ENCODE results near the gene ABLIM1. TPM values are rescaled to one million over a fixed set of nuclear protein-coding genes. Genes with fewer than 3 reads are reported as not detected.

Gene ABLIM1
- total and polyA plus RNA-seq, 10 of the 15 experiments (the other 5 are each of a cell fraction or from before 2014, with no cell fraction given): 14.2 to 50.5 (median 28.1) TPM

- no peak overlapping the region for H3K4me3 ChIP-seq
- ChIA-PET RAD21 (ENCODE audit: unreplicated experiment) (no interaction called here), SMC1A (ENCODE audit: uncharacterized antibody, unreplicated experiment) (no interaction called here), POLR2A (no interaction called here), CTCF (no interaction called here)
- H3K36me3 ChIP-seq (ENCODE audit: control insufficient read depth in 2 of 2, insufficient read depth in 2 of 2, low read length in 1 of 2): no peaks in the 10 kb centered on the region
- no peaks in the 10 kb centered on the region for H3K79me2 ChIP-seq (ENCODE audit: control insufficient read depth, insufficient read depth, low read length)
- no peaks in the 10 kb centered on the region for H3K4me1 ChIP-seq (ENCODE audit: control insufficient read depth, insufficient read depth, low read length)
- no peak for FAIRE-seq
- ATAC-seq: no peak
- no peak overlapping the region for H3K4me2 ChIP-seq (ENCODE audit: control insufficient read depth, insufficient read depth)
- WGBS (ENCODE audit: insufficient coverage, insufficient replicate concordance, low lambda C conversion rate, missing lambda C conversion rate): 52% methylated on average over 3 of the region's 3 CpGs
- intact Hi-C loops (cut with micrococcal nuclease; ENCODE audit: unreplicated experiment) (no loop called here), in situ Hi-C loops (cut with MboI) (no loop called here)
- no peaks in the 10 kb centered on the region; a peak in 3 of 4 replicates for H3K27me3 ChIP-seq (replicated peaks in 1 of 2; ENCODE audit: control insufficient read depth in 2 of 2, insufficient read depth in 2 of 2, low read length in 1 of 2)
- no peak overlapping the region for H3K9ac ChIP-seq (ENCODE audit: control insufficient read depth, insufficient read depth, low read length)
- no peaks in the 10 kb centered on the region for H4K20me1 ChIP-seq (ENCODE audit: control insufficient read depth, insufficient read depth)
- DNase-seq (ENCODE audit: low read depth, low spot score): no peak
- H2AFZ ChIP-seq (ENCODE audit: control insufficient read depth, low read depth, low read length): no peak overlapping the region
- no peak overlapping the region for H3K27ac ChIP-seq (ENCODE audit: control insufficient read depth, insufficient read depth)
- BruUV-seq (replicated peaks): no TSS peak
- H3K9me3 ChIP-seq (replicated peaks; ENCODE audit: control insufficient read depth, insufficient read depth, low read length): no peaks in the 10 kb centered on the region
- TF ChIP-seq E2F8 (IDR thresholded peaks at IDR 0.05; ENCODE audit: low read depth, partially characterized antibody) (no peak), BCL11A (IDR thresholded peaks at IDR 0.05; ENCODE audit: low read depth, low read length) (no peak), RUNX3 (IDR thresholded peaks at IDR 0.05; ENCODE audit: low read length) (no peak), MYC (IDR thresholded peaks at IDR 0.05; ENCODE audit: insufficient read depth, insufficient read length, insufficient replicate concordance, low read length, severe bottlenecking) (no peak), PAX5 (IDR thresholded peaks at IDR 0.05; ENCODE audit: borderline replicate concordance, low read depth, low read length) (no peak)
- TF ChIP-seq, protein P1, sequence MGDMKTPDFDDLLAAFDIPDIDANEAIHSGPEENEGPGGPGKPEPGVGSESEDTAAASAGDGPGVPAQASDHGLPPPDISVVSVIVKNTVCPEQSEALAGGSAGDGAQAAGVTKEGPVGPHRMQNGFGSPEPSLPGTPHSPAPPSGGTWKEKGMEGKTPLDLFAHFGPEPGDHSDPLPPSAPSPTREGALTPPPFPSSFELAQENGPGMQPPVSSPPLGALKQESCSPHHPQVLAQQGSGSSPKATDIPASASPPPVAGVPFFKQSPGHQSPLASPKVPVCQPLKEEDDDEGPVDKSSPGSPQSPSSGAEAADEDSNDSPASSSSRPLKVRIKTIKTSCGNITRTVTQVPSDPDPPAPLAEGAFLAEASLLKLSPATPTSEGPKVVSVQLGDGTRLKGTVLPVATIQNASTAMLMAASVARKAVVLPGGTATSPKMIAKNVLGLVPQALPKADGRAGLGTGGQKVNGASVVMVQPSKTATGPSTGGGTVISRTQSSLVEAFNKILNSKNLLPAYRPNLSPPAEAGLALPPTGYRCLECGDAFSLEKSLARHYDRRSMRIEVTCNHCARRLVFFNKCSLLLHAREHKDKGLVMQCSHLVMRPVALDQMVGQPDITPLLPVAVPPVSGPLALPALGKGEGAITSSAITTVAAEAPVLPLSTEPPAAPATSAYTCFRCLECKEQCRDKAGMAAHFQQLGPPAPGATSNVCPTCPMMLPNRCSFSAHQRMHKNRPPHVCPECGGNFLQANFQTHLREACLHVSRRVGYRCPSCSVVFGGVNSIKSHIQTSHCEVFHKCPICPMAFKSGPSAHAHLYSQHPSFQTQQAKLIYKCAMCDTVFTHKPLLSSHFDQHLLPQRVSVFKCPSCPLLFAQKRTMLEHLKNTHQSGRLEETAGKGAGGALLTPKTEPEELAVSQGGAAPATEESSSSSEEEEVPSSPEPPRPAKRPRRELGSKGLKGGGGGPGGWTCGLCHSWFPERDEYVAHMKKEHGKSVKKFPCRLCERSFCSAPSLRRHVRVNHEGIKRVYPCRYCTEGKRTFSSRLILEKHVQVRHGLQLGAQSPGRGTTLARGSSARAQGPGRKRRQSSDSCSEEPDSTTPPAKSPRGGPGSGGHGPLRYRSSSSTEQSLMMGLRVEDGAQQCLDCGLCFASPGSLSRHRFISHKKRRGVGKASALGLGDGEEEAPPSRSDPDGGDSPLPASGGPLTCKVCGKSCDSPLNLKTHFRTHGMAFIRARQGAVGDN (IDR thresholded peaks at IDR 0.05): no peak
- TF ChIP-seq, protein P2, sequence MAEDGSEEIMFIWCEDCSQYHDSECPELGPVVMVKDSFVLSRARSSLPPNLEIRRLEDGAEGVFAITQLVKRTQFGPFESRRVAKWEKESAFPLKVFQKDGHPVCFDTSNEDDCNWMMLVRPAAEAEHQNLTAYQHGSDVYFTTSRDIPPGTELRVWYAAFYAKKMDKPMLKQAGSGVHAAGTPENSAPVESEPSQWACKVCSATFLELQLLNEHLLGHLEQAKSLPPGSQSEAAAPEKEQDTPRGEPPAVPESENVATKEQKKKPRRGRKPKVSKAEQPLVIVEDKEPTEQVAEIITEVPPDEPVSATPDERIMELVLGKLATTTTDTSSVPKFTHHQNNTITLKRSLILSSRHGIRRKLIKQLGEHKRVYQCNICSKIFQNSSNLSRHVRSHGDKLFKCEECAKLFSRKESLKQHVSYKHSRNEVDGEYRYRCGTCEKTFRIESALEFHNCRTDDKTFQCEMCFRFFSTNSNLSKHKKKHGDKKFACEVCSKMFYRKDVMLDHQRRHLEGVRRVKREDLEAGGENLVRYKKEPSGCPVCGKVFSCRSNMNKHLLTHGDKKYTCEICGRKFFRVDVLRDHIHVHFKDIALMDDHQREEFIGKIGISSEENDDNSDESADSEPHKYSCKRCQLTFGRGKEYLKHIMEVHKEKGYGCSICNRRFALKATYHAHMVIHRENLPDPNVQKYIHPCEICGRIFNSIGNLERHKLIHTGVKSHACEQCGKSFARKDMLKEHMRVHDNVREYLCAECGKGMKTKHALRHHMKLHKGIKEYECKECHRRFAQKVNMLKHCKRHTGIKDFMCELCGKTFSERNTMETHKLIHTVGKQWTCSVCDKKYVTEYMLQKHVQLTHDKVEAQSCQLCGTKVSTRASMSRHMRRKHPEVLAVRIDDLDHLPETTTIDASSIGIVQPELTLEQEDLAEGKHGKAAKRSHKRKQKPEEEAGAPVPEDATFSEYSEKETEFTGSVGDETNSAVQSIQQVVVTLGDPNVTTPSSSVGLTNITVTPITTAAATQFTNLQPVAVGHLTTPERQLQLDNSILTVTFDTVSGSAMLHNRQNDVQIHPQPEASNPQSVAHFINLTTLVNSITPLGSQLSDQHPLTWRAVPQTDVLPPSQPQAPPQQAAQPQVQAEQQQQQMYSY (CRISPR knock-in tag; IDR thresholded peaks at IDR 0.05): no peak
- TF ChIP-seq, protein P3, sequence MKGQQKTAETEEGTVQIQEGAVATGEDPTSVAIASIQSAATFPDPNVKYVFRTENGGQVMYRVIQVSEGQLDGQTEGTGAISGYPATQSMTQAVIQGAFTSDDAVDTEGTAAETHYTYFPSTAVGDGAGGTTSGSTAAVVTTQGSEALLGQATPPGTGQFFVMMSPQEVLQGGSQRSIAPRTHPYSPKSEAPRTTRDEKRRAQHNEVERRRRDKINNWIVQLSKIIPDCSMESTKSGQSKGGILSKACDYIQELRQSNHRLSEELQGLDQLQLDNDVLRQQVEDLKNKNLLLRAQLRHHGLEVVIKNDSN (IDR thresholded peaks at IDR 0.05; ENCODE audit: borderline replicate concordance, extremely low read length, insufficient read depth, low read depth, low read length): no peak
- TF ChIP-seq, protein P4, sequence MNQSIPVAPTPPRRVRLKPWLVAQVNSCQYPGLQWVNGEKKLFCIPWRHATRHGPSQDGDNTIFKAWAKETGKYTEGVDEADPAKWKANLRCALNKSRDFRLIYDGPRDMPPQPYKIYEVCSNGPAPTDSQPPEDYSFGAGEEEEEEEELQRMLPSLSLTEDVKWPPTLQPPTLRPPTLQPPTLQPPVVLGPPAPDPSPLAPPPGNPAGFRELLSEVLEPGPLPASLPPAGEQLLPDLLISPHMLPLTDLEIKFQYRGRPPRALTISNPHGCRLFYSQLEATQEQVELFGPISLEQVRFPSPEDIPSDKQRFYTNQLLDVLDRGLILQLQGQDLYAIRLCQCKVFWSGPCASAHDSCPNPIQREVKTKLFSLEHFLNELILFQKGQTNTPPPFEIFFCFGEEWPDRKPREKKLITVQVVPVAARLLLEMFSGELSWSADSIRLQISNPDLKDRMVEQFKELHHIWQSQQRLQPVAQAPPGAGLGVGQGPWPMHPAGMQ (IDR thresholded peaks at IDR 0.05; ENCODE audit: borderline replicate concordance): no peak
These were observed 3.1 kb downstream of the ABLIM1 start for GRCh38 chr10:114654822-114655575.
